HG03457 (cell line): ENCODE data around the gene HIVEP3.
A peak's percentile ranks its signal among the peaks of the same experiment; 100 is the strongest.
"Not testable (repeated sequence)": the region's sequence is repeated elsewhere in the genome, so short reads cannot be mapped to it uniquely, and the experiment has no call there.

Source experiments
- ATAC-seq: cut with Tn5 transposase; IDR thresholded peaks from one replicate; pipeline ENCODE4 v1.9.1; 2021; ENCODE audit warnings: moderate number of reproducible peaks; ENCODE audit not compliant: unreplicated experiment

The HIVEP3 gene

GRCh38 chr1:41924911-41925310 lies 6.2 kb upstream of the HIVEP3 start:
- no peak for ATAC-seq

- not testable (repeated sequence) for ATAC-seq
Measured at GRCh38 chr1:41921271-41921670, 2.5 kb upstream of the HIVEP3 start.

DNA sequence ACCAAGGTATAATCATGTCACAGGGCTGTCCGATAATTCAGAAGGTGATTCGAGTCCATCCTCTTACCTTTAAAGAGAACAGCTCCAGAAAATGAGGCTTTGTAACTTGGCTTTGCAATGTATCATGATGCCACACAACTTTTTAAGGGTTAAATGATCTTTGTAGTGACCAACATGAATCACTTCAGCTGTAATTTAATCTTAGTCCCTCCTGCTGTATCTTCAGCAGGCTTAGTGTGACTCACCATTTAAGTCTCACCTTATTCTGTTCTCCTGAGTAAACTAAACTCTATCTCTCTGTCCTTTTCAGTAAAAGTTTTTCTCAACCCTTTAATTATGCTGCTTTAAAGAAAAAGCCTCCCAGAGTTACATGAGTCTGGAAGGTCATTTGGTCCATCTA lies 1.9 kb upstream of the HIVEP3 start:
- ATAC-seq: no peak

DNA sequence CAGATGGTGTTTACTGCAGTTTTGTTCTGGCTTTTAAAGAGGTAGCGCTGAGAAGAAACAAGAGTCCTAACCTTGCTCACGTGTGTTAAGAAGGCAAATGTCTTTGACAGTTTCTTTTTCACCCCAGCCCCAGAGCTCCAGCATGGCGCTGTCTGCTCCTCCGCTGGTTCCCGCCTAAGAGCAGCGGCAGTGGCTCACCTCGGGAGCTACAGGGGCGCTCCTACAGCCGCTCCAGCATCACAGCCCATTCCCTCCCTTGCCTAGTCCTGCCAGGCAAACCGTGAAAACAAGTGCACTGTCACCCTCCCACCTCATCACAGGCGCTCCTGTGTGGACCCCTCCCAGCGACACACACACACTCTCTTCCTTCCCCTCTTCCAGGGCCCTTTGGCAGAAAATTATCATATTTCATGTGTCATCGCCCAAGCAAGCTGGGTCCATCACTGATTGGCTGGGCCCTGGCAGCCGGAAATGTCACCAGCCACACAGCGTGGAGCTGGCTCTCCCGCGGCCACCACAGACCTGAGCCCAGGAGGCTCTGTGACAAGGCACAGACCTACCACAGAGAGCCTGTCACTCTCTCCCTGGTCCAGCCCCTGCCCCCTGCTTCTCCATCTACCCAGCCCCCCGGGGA lies 1.2 kb upstream of the HIVEP3 start:
- peak; percentile 51 for ATAC-seq

DNA sequence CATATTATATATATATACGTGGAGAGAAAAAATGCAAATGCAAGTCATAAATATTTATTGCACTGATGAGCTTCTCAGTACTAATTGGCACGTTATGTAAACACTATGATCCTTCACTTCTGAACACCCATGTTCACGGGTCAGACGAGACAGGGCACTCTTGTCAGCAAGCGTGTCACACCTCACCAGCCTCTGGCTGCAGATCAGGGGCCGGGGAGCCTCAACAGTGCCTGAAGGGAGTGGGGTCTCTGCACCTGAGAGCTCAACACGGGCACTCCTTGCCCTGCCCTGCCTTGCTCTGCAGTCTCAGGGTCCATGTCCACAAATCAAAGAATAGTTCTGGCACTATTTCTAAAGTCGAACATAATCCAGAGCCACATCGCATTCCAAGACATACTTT lies 409 bp upstream of the HIVEP3 start:
- no peak for ATAC-seq

GRCh38 chr1:41917835-41918449 lies 780 bp downstream of the HIVEP3 start:
- no peak for ATAC-seq

DNA sequence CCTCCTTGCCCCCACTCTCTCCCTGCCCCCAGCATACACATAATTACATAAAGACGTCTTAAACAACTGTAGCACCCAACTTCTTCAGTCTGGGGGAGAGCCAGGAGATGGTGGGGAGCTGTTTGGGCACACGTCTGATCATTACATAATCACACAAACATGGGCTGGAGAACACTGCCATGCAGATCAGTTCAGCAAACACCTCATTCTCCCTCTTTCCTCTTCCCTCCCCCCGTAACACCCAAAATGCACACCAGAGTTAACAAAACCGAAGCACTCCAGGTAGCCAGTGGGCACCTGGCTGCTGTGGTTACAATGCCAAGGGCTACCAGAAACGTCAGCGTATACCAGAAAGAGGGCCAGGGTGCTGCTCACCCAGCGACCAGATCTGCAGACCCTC lies 1.6 kb downstream of the HIVEP3 start:
- no peak for ATAC-seq

- no peak for ATAC-seq
Measured at GRCh38 chr1:41915786-41916571, 2.7 kb downstream of the HIVEP3 start.

- ATAC-seq: no peak
Measured at GRCh38 chr1:41914516-41914915, 4.2 kb downstream of the HIVEP3 start.

DNA sequence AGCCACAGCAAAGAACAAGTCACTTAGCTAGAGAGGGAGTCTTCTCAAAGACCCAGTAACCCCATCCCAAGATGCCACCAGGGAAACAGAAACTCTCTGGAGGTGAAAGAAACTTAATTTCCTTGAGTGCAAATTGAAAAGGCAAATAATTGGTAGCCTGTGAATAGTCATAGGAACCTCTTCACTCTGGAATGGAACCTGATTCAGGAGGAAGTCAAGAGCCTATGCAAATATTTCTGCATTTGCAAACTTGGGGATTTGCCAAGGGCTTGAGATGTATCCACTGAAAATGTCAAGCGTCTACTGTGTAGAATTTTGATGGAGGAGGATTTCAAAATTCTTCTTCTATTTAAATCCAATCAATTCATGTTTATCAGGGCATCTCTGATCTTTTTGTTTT lies 5.7 kb downstream of the HIVEP3 start:
- no peak for ATAC-seq

DNA sequence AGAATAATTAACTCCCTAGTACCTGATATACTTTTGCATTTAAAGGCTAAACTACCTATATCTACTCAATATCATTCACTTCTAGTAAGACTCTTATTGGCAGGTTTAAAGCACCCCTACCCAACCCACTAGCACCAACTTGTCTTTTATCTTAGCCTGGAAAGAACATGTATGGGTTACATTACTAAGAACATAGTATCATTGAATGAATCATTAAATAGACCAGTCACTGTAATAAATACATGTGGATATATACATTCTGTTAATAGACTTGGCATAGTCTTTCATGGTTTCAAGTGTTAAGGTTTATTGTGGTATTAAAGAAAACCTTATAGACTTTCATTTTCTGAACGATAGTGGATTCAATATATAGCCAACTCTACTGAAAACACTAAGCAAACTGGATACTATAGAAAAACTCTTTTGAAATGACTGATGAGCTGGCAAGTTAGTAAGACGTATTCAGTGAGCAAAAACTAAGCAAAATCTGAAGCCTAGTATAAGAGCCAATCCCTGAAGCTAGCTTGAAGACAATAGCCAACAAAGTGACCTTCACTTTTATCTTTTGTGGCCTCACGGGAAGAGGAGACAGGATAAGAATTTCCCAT lies 10.3 kb downstream of the HIVEP3 start:
- ATAC-seq: no peak

GRCh38 chr1:41907446-41907845 lies 11.3 kb downstream of the HIVEP3 start:
- no peak for ATAC-seq

GRCh38 chr1:41906943-41907342 lies 11.8 kb downstream of the HIVEP3 start:
- no peak for ATAC-seq

DNA sequence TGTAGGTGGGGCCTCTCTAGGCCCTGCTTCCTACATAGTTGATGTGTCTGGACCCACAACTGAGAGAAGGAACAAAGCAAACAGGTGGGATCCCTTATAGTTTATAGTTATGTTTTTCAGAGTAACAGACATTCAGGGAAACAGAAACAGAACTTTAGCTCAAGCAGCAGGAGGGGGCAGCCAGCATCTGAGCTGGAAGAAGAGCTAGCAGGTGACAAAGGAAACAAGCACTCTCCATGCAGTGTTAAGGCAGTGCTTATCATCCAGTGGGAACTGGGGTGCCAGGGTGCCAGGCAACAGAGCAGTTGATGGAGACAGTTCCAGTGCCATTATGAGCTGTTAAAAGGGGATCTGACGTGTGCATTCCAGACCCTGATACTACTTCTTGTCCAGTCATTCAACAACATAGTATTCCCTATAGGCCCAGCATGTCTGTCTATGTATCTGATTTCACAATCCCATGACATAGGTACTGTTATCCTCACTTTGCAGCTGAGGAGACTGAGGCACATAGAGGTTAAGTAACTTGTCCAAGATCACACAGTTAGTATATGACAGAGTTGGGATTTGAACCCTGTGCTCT lies 13.5 kb downstream of the HIVEP3 start:
- ATAC-seq: no peak

- no peak for ATAC-seq
Measured at GRCh38 chr1:41902664-41903063, 16.1 kb downstream of the HIVEP3 start.

GRCh38 chr1:41902159-41902577 lies 16.6 kb downstream of the HIVEP3 start:
- no peak for ATAC-seq

DNA sequence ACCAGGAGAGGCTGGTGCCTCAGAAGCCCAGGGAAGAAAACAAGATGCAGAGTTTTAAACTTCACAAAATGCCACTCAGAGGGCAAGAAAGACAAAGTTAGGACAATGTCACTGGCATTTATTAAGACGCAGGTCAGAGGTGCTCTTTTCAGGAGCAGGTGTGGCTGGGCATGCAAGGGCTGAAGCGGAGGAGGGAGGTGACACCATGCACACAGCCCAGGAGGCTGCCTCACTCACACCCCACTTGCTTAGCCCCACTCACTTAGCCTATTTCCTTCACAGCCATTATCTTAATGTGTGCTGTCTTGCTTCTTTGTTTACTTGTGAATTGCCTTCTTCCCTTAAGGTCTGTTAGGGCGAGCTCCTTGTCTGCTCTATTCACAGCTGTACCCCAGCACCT lies 17.2 kb downstream of the HIVEP3 start:
- ATAC-seq: no peak

GRCh38 chr1:41900603-41901444 lies 17.9 kb downstream of the HIVEP3 start:
- ATAC-seq: no peak

GRCh38 chr1:41898191-41898713 lies 20.5 kb downstream of the HIVEP3 start:
- ATAC-seq: no peak

- ATAC-seq: no peak
Measured at GRCh38 chr1:41895552-41895951, 23.2 kb downstream of the HIVEP3 start.
